GM12878 (cell line): Measurements from ENCODE around the gene CDK5RAP3. TPM values are rescaled to one million over a fixed set of nuclear protein-coding genes. Genes with fewer than 3 reads are reported as not detected.

Experiments
- ATF3 ChIP-seq: IDR thresholded peaks from 2 replicates; pipeline ENCODE4 v1.6.1; 2011; ENCODE audit warnings: low read depth, mild to moderate bottlenecking, low read length, moderate library complexity, borderline replicate concordance; ENCODE audit errors: extremely low read depth
- BCL3 ChIP-seq: IDR thresholded peaks from 2 replicates; pipeline ENCODE4 v1.6.1; 2011; ENCODE audit warnings: borderline replicate concordance, low read depth, mild to moderate bottlenecking, moderate library complexity, low read length; ENCODE audit not compliant: insufficient read depth, poor library complexity, severe bottlenecking
- BHLHE40 ChIP-seq, 2 experiments: fragments of 450-650 bp in 1 of 2; IDR thresholded peaks; 2 replicates each; pipeline ENCODE4 v1.6.1; 2011 to 2017; ENCODE audit warnings: low read depth in 2 of 2, borderline replicate concordance in 1 of 2, improper control_type of control experiment in 1 of 2, low read length in 1 of 2, mild to moderate bottlenecking in 1 of 2
- CBFB ChIP-seq: IDR thresholded peaks from 2 replicates; pipeline ENCODE4 v1.6.1; 2016; ENCODE audit warnings: antibody characterized with exemption, low read depth
- CEBPB ChIP-seq, 2 experiments: fragments of 150-350 bp in 1 of 2; IDR thresholded peaks; 2 replicates each; pipeline ENCODE4 v1.6.1; 2012 to 2014; ENCODE audit warnings: low read depth in 2 of 2, low read length in 2 of 2, borderline replicate concordance in 1 of 2, inconsistent platforms in 1 of 2
- CHD4 ChIP-seq: fragments of 200-600 bp; sonication (generic); IDR thresholded peaks from 2 replicates; pipeline ENCODE4 v1.6.1; 2016; ENCODE audit warnings: mild to moderate bottlenecking
- CREM ChIP-seq: IDR thresholded peaks from 2 replicates; pipeline ENCODE4 v1.6.1; 2014; ENCODE audit warnings: antibody characterized with exemption, low read depth
- FOXK2 ChIP-seq: fragments of 450-650 bp; IDR thresholded peaks from 2 replicates; pipeline ENCODE4 v1.6.1; 2017; ENCODE audit warnings: mild to moderate bottlenecking, moderate library complexity
- HSF1 ChIP-seq: fragments of 150-350 bp; IDR thresholded peaks from 2 replicates; pipeline ENCODE4 v1.6.1; 2014; ENCODE audit warnings: mild to moderate bottlenecking, low read depth, low read length
- IKZF1 ChIP-seq: fragments of 450-650 bp; conservative IDR thresholded peaks from 2 replicates; pipeline ENCODE4 v1.6.1; 2017; ENCODE audit warnings: antibody characterized with exemption, mild to moderate bottlenecking
- MEF2A ChIP-seq: IDR thresholded peaks from 2 replicates; pipeline ENCODE4 v1.6.1; 2011; ENCODE audit warnings: low read depth, mild to moderate bottlenecking, low read length, moderate library complexity; ENCODE audit not compliant: insufficient read depth
- MEF2B ChIP-seq: fragments of 450-650 bp; IDR thresholded peaks from 2 replicates; pipeline ENCODE4 v1.6.1; 2018; ENCODE audit warnings: mild to moderate bottlenecking, moderate library complexity; ENCODE audit not compliant: partially characterized antibody, poor library complexity, severe bottlenecking
- MTA3 ChIP-seq: IDR thresholded peaks from 2 replicates; pipeline ENCODE4 v1.6.1; 2012; ENCODE audit warnings: low read length, inconsistent platforms, borderline replicate concordance
- MXI1 ChIP-seq: fragments of 150-350 bp; IDR thresholded peaks from 2 replicates; pipeline ENCODE4 v1.6.1; 2011; ENCODE audit warnings: low read depth, mild to moderate bottlenecking, inconsistent platforms, low read length, improper control_type of control experiment
- NFXL1 ChIP-seq: fragments of 450-650 bp; IDR thresholded peaks from 2 replicates; pipeline ENCODE4 v1.6.1; 2017; ENCODE audit warnings: antibody characterized with exemption, mild to moderate bottlenecking, borderline replicate concordance
- NR2F1 ChIP-seq: fragments of 450-650 bp; conservative IDR thresholded peaks from 2 replicates; pipeline ENCODE4 v1.6.1; 2017; ENCODE audit warnings: mild to moderate bottlenecking
- PAX5 ChIP-seq: IDR thresholded peaks from 2 replicates; pipeline ENCODE4 v1.6.1; 2011; ENCODE audit warnings: low read depth, low read length, borderline replicate concordance
- PBX3 ChIP-seq: IDR thresholded peaks from 2 replicates; pipeline ENCODE4 v1.6.1; 2011; ENCODE audit warnings: mild to moderate bottlenecking, low read depth, low read length, moderate library complexity; ENCODE audit not compliant: insufficient replicate concordance
- POU2F2 ChIP-seq: IDR thresholded peaks from 3 replicates; pipeline ENCODE4 v1.6.1; 2011; ENCODE audit warnings: low read depth, mild to moderate bottlenecking, low read length, borderline replicate concordance
- RB1 ChIP-seq: fragments of 450-650 bp; formaldehyde crosslinking; IDR thresholded peaks from 2 replicates; pipeline ENCODE4 v1.6.1; 2017; ENCODE audit warnings: mild to moderate bottlenecking, borderline replicate concordance
- RUNX3 ChIP-seq: IDR thresholded peaks from 2 replicates; pipeline ENCODE4 v1.6.1; 2012; ENCODE audit warnings: low read length, inconsistent platforms
- SMARCA5 ChIP-seq: fragments of 450-650 bp; IDR thresholded peaks from 2 replicates; pipeline ENCODE4 v1.6.1; 2017; ENCODE audit warnings: mild to moderate bottlenecking
- SMC3 ChIP-seq: IDR thresholded peaks from 2 replicates; pipeline ENCODE4 v1.6.1; 2011; ENCODE audit warnings: low read length, improper control_type of control experiment, borderline replicate concordance
- ZBTB33 ChIP-seq: fragments of 450-650 bp; IDR thresholded peaks from 2 replicates; pipeline ENCODE4 v1.6.1; 2017; ENCODE audit warnings: mild to moderate bottlenecking
- polyA plus RNA-seq, 11 experiments: library from polyadenylated mRNA; depleted of rRNA in 4 of 11; unstranded in 6 of 11; stranded (reverse) in 5 of 11; fragments of >200 nt; fragmentation: Nextera tagmentation in 4 of 11; fragmentation: Illumina TruSeq in 1 of 11; extraction: Ambion mirVana in 4 of 11; extraction: Trizol in 1 of 11; gene quantifications; 1 replicate in 1 of 11; 2 replicates in 10 of 11; pipeline versions ENCODE4 v1.2.1 to v1.2.3, GENCODE V29; 2011 to 2016; ENCODE audit warnings: inconsistent platforms in 2 of 11, missing spikeins in 2 of 11, low read depth in 1 of 11
- total RNA-seq, 4 experiments: library from RNA; depleted of rRNA in 3 of 4; stranded (reverse); fragments of >200 nt in 3 of 4; fragmentation: Illumina TruSeq in 1 of 4; extraction: Trizol in 1 of 4; gene quantifications; 2 replicates each; pipeline versions ENCODE4 v1.2.1 to v1.2.3, GENCODE V29; 2013 to 2021

CDK5RAP3 gene
- total and polyA plus RNA-seq, 10 of the 15 experiments (the other 5 are each of a cell fraction or from before 2014, with no cell fraction given): 69.4 to 237 (median 160) TPM

GRCh38 chr17:48026502-48027321 lies 55.8 kb downstream of the CDK5RAP3 start (continued):
- TF ChIP-seq MTA3 (no peak), FOXK2 (no peak), SMARCA5 (0 out of 2 replicates have a peak, but pooled peaks have one; percentile 55), RUNX3 (peak; percentile 49), ZBTB33 (no peak), SMC3 (peak; percentile 92), CEBPB (IDR thresholded peaks at IDR 0.05; ENCODE audit: borderline replicate concordance in 1 of 2, low read depth in 2 of 2, low read length in 2 of 2) (no peak), PBX3 (no peak), ATF3 (no peak), MEF2A (no peak), RB1 (0 out of 2 replicates have a peak, but pooled peaks have one; percentile 36), NFXL1 (no peak), HSF1 (no peak), PAX5 (0 out of 2 replicates have a peak, but pooled peaks have one; percentile 24), MEF2B (peak; percentile 23), POU2F2 (0 out of 3 replicates have a peak, but pooled peaks have one; percentile 31), BCL3 (no peak), CHD4 (no peak), BHLHE40 (IDR thresholded peaks at IDR 0.05; ENCODE audit: borderline replicate concordance in 1 of 2, low read depth in 2 of 2, low read length in 1 of 2) (peak; percentile 24 to 43; a peak in 2 of 4 replicates), CREM (no peak), MXI1 (no peak), NR2F1 (no peak), IKZF1 (peak; percentile 43; the same call in 1 of the 2 replicates), CBFB (no peak)
